ENCODE measurements around the gene C3orf70.
"Not testable (repeated sequence)": the region's sequence is repeated elsewhere in the genome, so short reads cannot be mapped to it uniquely, and the experiment has no call there.

The C3orf70 gene

GRCh38 chr3:185131602-185132256 is 21.1 kb downstream of the C3orf70 start:
- H3K4me3 ChIP-seq (ENCODE audit: low read depth, low read length), result no peak overlapping the region
- no peak for TF ChIP-seq CTCF (conservative IDR thresholded peaks at IDR 0.05; ENCODE audit: low read depth, low read length)
- no peak for DNase-seq (ENCODE audit: low read depth)

GRCh38 chr3:185129083-185129482 is 23.8 kb downstream of the C3orf70 start:
- TF ChIP-seq CTCF (conservative IDR thresholded peaks at IDR 0.05; ENCODE audit: low read depth, low read length), result no peak
- H3K4me3 ChIP-seq (ENCODE audit: low read depth, low read length), result no peak overlapping the region
- no peak for DNase-seq (ENCODE audit: low read depth)

DNA sequence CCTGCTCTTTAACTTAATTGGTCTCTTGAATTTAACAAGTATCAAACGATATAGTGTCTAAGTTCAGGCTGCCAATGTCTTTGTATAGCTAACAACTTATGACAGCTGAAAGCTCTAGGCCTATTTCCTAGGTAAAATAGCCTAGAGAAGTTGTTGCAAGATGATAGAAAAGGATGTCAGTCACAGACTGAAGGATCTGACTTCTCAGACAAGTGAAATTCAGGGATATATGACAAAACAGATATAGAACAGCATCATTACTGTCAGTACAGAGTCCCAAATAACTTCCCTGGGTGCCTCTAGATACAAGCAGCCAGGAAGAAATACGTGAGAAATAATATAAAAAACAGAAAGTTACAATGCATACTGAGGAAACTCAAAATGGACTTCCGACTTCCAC is 26.7 kb downstream of the C3orf70 start:
- no peak for DNase-seq (ENCODE audit: low read depth)
- no peak overlapping the region for H3K4me3 ChIP-seq (ENCODE audit: low read depth, low read length)
- TF ChIP-seq CTCF (conservative IDR thresholded peaks at IDR 0.05; ENCODE audit: low read depth, low read length), result no peak

- no peak for DNase-seq (ENCODE audit: low read depth)
- H3K4me3 ChIP-seq (ENCODE audit: low read depth, low read length), result no peak overlapping the region
- TF ChIP-seq CTCF (conservative IDR thresholded peaks at IDR 0.05; ENCODE audit: low read depth, low read length), result no peak
Observed at GRCh38 chr3:185120126-185120525, 32.7 kb downstream of the C3orf70 start.

DNA sequence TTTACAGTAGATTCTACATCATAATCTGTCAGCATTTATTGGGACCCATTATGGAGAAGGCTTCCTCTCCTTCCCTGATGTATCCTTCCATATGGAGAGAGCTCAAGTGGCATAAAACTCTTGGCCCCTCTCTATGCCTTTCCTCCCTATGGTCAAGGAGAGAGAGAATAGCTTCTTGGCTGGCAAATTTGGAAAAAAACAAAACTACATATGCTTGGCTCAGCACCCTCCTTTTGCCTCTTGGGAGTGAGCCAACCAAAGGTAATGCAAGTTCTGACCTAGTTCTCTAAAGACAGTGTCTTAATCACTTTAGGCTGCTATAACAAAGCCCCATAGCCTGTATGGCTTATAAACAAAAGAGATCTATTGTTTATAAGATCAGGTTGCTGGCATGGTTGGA is 37.5 kb downstream of the C3orf70 start:
- DNase-seq (ENCODE audit: low read depth), result no peak
- no peak overlapping the region for H3K4me3 ChIP-seq (ENCODE audit: low read depth, low read length)
- TF ChIP-seq CTCF (conservative IDR thresholded peaks at IDR 0.05; ENCODE audit: low read depth, low read length), result no peak

- no peak for TF ChIP-seq CTCF (conservative IDR thresholded peaks at IDR 0.05; ENCODE audit: low read depth, low read length)
- no peak overlapping the region for H3K4me3 ChIP-seq (ENCODE audit: low read depth, low read length)
- no peak for DNase-seq (ENCODE audit: low read depth)
Observed at GRCh38 chr3:185114756-185115155, 38.1 kb downstream of the C3orf70 start.

GRCh38 chr3:185112186-185112585 is 40.7 kb downstream of the C3orf70 start:
- DNase-seq (ENCODE audit: low read depth), result no peak
- H3K4me3 ChIP-seq (ENCODE audit: low read depth, low read length), result no peak overlapping the region
- no peak for TF ChIP-seq CTCF (conservative IDR thresholded peaks at IDR 0.05; ENCODE audit: low read depth, low read length)

GRCh38 chr3:185109012-185109411 is 43.8 kb downstream of the C3orf70 start:
- H3K4me3 ChIP-seq (ENCODE audit: low read depth, low read length); DNase-seq (ENCODE audit: low read depth): not testable (repeated sequence)

- H3K4me3 ChIP-seq (ENCODE audit: low read depth, low read length); DNase-seq (ENCODE audit: low read depth): not testable (repeated sequence)
Observed at GRCh38 chr3:185106256-185106890, 46.5 kb downstream of the C3orf70 start.

Measured in choroid plexus epithelial cell (primary cell).